HFF-Myc (cell line): ENCODE measurements around the gene GASK1B.
A peak's percentile ranks its signal among the peaks of the same experiment; 100 is the strongest.

Source experiments
- DNase-seq: peaks from one replicate; pipeline ENCODE4 v3.0.0-alpha.2; 2011; ENCODE audit warnings: low read depth; ENCODE audit errors: extremely low read depth
- H3K4me3 ChIP-seq: replicated peaks from 2 replicates; pipeline ENCODE4 v1.5.1; 2011; ENCODE audit warnings: low read depth, mild to moderate bottlenecking, control low read depth, low read length
- TF ChIP-seq, protein P1 (sequence below): IDR thresholded peaks from 2 replicates; pipeline ENCODE4 v1.5.1; 2012; ENCODE audit warnings: mild to moderate bottlenecking, low read depth, low read length, control low read depth; ENCODE audit errors: missing control alignments

Gene GASK1B

DNA sequence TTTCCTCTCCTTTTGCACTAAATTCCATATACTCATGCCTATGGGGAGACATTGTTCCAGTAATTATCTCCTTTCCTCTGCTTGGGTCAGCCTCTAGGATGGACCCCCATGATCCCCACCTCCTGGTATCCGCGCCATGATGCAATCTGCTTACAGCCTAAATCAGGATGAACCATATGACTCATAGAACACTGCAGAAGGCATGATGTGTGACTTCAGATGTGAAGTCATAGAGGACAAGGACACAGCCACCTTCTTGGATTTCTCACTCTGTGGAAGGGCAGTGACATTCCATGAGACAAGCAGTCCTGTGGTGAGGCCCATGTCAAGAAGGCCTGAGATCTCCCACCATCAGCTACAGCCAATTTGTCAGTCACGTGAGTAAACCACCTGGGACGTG is 28.5 kb upstream of the GASK1B start:
- DNase-seq, result no peak
- TF ChIP-seq, protein P1, sequence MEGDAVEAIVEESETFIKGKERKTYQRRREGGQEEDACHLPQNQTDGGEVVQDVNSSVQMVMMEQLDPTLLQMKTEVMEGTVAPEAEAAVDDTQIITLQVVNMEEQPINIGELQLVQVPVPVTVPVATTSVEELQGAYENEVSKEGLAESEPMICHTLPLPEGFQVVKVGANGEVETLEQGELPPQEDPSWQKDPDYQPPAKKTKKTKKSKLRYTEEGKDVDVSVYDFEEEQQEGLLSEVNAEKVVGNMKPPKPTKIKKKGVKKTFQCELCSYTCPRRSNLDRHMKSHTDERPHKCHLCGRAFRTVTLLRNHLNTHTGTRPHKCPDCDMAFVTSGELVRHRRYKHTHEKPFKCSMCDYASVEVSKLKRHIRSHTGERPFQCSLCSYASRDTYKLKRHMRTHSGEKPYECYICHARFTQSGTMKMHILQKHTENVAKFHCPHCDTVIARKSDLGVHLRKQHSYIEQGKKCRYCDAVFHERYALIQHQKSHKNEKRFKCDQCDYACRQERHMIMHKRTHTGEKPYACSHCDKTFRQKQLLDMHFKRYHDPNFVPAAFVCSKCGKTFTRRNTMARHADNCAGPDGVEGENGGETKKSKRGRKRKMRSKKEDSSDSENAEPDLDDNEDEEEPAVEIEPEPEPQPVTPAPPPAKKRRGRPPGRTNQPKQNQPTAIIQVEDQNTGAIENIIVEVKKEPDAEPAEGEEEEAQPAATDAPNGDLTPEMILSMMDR, result no peak
- H3K4me3 ChIP-seq, result no peak overlapping the region

DNA sequence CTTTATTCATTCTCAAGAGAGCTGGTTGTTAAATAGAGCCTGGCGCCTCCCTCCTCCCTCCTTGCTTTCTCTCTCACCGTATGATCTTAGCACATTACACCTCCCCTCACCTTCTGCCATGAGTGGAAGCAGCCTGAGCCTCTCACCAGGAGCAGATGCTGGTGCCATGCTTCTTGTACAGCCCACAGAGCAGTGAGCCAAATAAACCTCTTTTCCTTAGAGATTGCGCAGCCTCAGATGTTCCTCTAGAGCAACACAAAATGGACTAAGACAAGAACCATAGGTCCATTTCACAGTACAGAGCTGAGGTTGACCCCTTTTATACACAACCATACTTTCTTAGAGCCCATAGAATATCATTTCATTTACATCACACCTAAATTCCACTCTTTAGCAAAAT is 27.4 kb upstream of the GASK1B start:
- DNase-seq, result no peak
- TF ChIP-seq, protein P1, result no peak
- no peak overlapping the region for H3K4me3 ChIP-seq

DNA sequence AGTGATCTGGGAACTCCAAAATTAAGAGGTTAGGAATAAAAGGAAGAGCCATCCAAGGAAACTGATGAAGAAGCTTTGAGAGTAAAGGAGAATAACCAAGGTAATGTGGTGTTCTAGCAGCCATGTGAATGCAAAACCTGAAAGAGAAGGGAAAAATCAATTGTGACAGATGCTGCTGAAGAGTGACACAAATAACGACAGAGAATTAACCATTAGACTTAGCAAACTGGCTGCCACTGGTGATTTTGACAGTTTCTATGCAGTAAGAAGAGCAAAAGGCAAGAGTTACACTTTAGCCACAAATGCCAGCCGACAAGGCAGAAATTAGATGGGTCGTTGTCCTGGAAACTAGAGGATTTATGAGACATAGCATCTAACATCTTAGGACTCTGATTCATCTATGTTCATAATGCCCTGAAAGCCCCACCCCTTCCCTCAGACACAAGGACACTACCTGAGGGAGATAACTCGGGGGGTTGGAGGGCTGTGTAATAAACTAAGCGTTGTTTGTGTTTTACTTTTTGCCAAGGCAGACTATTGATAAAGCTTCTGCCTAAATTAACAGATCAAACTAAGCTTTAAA is 24.5 kb upstream of the GASK1B start:
- H3K4me3 ChIP-seq, result no peak overlapping the region
- TF ChIP-seq, protein P1, result no peak
- no peak for DNase-seq

DNA sequence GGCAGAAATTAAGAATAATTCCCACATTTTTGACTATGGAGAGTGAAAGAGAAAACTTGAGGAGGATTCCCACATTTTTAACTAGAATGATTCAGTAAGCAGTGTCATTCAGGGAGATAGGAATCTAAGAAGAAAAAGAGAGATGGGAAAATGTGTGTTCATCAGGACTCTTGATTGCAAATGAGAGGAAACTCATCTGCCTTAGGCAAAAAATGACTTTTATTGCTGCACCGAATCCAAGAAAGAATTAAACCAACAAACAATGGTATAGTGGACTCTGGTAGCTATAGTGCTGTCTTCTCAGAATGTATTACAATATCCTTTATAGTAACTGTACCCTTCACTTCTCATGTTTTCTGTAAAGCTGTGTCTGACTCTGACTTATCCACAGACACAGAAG is 22.5 kb upstream of the GASK1B start:
- H3K4me3 ChIP-seq, result no peak overlapping the region
- TF ChIP-seq, protein P1, result no peak
- no peak for DNase-seq

DNA sequence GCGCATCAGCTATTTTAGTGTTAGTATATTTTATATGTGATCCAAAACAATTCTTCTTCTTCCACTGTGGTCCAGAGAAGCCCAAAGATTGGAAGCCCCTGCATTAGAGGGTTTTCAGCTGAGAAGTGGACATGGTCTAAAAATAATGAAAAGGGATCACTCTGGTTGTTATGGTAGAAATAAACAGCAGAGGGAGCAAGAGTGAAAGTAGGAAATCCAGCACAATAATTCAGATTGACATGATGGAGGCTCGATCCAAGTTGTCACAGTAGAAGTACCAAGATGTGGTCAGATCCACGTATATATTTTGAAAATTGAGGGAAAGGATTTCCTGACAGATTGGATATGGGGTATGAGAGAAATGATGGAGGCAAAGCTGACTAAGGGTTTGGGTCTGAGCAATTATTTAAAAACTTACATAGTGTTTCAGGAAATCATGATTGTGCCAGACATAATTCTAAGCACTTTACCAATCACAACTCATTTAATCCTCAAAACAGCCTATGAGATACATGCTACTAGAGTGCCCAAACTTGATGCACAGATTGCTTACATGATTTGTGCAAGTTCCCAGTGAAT is 20.4 kb upstream of the GASK1B start:
- no peak for DNase-seq
- TF ChIP-seq, protein P1, result peak; percentile 32
- no peak overlapping the region for H3K4me3 ChIP-seq

DNA sequence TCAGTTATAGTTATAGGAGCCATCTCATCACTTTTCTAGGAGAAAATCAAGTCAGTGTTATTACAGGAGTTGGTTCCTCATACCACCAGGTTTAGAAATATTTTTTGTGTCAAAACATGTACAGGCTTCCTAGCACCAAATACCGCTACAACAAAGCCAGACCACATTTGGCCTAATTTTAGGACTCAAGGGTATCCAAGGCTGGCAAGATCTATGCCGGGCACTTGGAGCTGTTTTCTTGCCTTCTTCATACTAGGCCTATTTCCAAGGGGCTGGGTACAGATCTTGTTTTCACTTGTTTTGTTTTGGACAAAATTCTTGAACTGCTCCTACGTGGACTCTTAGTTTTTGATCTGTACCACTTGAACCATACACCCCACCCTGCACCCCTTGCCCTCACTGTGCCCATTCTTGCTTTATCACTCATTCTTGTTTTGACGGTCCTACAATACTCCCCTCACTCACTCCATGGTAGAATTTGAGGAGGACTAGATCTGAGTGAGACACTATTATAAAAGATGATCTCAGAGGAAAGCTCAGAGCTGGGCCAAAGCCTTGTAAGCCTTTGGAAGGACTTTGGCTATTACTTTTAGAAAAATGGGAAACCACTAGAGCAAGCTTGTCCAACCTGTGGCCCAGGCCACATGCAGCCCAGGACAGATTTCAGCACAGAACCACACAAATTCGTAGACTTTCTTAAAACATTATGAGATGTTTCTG is 19.8 kb upstream of the GASK1B start:
- no peak overlapping the region for H3K4me3 ChIP-seq
- no peak for DNase-seq
- TF ChIP-seq, protein P1, result no peak

DNA sequence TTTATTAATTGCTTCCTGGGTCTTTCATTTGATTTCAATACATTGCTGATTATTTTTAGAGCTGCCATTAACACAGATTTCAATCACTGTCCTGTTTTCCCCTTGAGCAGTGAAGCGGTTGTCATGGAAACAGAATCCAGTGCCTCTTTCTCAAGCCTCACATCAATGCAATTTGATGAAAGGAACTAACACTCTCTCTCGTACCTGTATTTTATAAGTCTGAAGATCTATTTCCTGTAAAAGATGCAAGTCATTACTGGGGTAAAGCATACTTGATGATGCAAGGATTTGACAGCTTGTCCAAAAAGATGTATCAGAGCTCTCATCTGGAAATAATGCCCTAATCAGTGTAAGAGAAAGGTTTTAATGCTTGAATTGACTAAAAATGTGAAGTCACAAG is 17.9 kb upstream of the GASK1B start:
- H3K4me3 ChIP-seq, result no peak overlapping the region
- TF ChIP-seq, protein P1, result no peak
- DNase-seq, result no peak
